IMR-90 (cell line): ENCODE data around the gene C1orf159.

Experiments used
- CTCF ChIP-seq: conservative IDR thresholded peaks from 2 replicates; pipeline ENCODE4 v1.5.1; 2012; ENCODE audit warnings: mild to moderate bottlenecking, low read depth, low read length, improper control_type of control experiment
- FOS ChIP-seq: fragments of 150-350 bp; IDR thresholded peaks from 2 replicates; pipeline ENCODE4 v1.6.1; 2016; ENCODE audit warnings: low read depth, low read length
- MAZ ChIP-seq: IDR thresholded peaks from 2 replicates; pipeline ENCODE4 v1.6.1; 2012; ENCODE audit warnings: low read depth, mild to moderate bottlenecking, low read length, improper control_type of control experiment, moderate library complexity, borderline replicate concordance
- MXI1 ChIP-seq: IDR thresholded peaks from 2 replicates; pipeline ENCODE4 v1.6.1; 2012; ENCODE audit warnings: low read depth, mild to moderate bottlenecking, low read length, moderate library complexity, borderline replicate concordance
- NFE2L2 ChIP-seq: fragments of 150-350 bp; IDR thresholded peaks from 2 replicates; pipeline ENCODE4 v1.6.1; 2016; ENCODE audit warnings: low read depth, mild to moderate bottlenecking, low read length
- POLR2A ChIP-seq: IDR thresholded peaks from 2 replicates; pipeline ENCODE4 v1.6.1; 2012; ENCODE audit warnings: mild to moderate bottlenecking, low read depth, low read length
- RAD21 ChIP-seq: IDR thresholded peaks from 2 replicates; pipeline ENCODE4 v1.6.1; 2012; ENCODE audit warnings: low read length, improper control_type of control experiment
- RCOR1 ChIP-seq: IDR thresholded peaks from 2 replicates; pipeline ENCODE4 v1.6.1; 2012; ENCODE audit warnings: mild to moderate bottlenecking, low read length, improper control_type of control experiment; ENCODE audit not compliant: insufficient replicate concordance
- RFX5 ChIP-seq: IDR thresholded peaks from 2 replicates; pipeline ENCODE4 v1.8.0; 2012; ENCODE audit warnings: low read depth, mild to moderate bottlenecking, low read length, moderate library complexity
- SMC3 ChIP-seq: fragments of 150-350 bp; IDR thresholded peaks from 2 replicates; pipeline ENCODE4 v1.6.1; 2016; ENCODE audit warnings: low read depth, mild to moderate bottlenecking, antibody characterized with exemption, low read length, moderate library complexity

DNA sequence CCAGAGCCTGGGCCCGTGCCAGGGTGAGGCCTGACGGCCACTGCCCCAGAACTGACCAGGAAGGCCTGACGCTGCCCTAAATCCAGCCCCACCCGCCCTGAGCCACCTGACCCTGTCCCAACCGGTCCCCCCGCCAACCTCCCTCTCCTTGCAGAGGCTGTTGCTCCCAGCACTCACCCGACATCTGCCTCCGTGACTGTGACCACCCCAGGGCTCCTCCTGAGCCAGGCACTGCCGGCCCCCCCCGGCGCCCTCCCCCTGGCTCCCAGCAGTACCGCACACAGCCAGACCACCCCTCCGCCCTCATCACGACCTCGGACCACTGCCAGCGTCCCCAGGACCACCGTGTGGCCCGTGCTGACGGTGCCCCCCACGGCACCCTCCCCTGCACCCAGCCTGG lies 69.6 kb downstream of the C1orf159 start:
- TF ChIP-seq RAD21 (no peak), MAZ (no peak), CTCF (no peak), POLR2A (no peak), RCOR1 (no peak), FOS (no peak), SMC3 (no peak), NFE2L2 (no peak), MXI1 (no peak), RFX5 (no peak)
